GM23338 (cell line): ENCODE measurements around the gene LCP2. TPM values are rescaled to one million over a fixed set of nuclear protein-coding genes. Genes with fewer than 3 reads are reported as not detected.

Experiments used
- ATAC-seq: fragments of 200-7000 bp; cut with Tn5 transposase; 3 replicates; pipeline ENCODE4 v1.9.1; 2020
- DNase-seq: peaks from one replicate; pipeline ENCODE4 v3.0.0-alpha.2; 2015; ENCODE audit warnings: low spot score
- H2AFZ ChIP-seq: fragments of 200-600 bp; sonication (generic); 2 replicates; pipeline ENCODE4 v1.8.0; 2016; ENCODE audit warnings: antibody characterized with exemption, mild to moderate bottlenecking, moderate library complexity
- H3F3A ChIP-seq: fragments of 200-600 bp; sonication (generic); replicated peaks from 2 replicates; pipeline ENCODE4 v1.8.0; 2017; ENCODE audit warnings: antibody characterized with exemption, mixed run types, low read depth
- H3K27ac ChIP-seq: fragments of 200-600 bp; sonication (generic); 2 replicates; pipeline ENCODE4 v1.6.1; 2016; ENCODE audit warnings: low read depth
- H3K27me3 ChIP-seq: fragments of 200-600 bp; sonication (generic); 2 replicates; pipeline ENCODE4 v1.8.0; 2016; ENCODE audit warnings: mild to moderate bottlenecking, mixed run types, moderate library complexity; ENCODE audit not compliant: insufficient read depth
- H3K36me3 ChIP-seq: fragments of 200-600 bp; sonication (generic); 2 replicates; pipeline ENCODE4 v1.8.0; 2016; ENCODE audit warnings: mild to moderate bottlenecking; ENCODE audit not compliant: insufficient read depth
- H3K4me1 ChIP-seq: fragments of 200-600 bp; sonication (generic); 2 replicates; pipeline ENCODE4 v1.8.0; 2016; ENCODE audit warnings: mild to moderate bottlenecking, moderate library complexity; ENCODE audit not compliant: insufficient read depth
- H3K4me2 ChIP-seq: fragments of 200-600 bp; sonication (generic); 2 replicates; pipeline ENCODE4 v1.7.1; 2017; ENCODE audit warnings: mixed run types
- H3K4me3 ChIP-seq: fragments of 200-600 bp; sonication (generic); 2 replicates; pipeline ENCODE4 v1.6.1; 2016; ENCODE audit warnings: mixed run types
- H3K79me2 ChIP-seq: fragments of 200-600 bp; sonication (generic); replicated peaks from 2 replicates; pipeline ENCODE4 v1.8.0; 2017; ENCODE audit warnings: mild to moderate bottlenecking; ENCODE audit not compliant: insufficient read depth
- H3K9me2 ChIP-seq: fragments of 200-600 bp; sonication (generic); 2 replicates; pipeline ENCODE4 v1.8.0; 2017; ENCODE audit not compliant: insufficient read depth
- H4K20me1 ChIP-seq: fragments of 200-600 bp; sonication (generic); replicated peaks from 2 replicates; pipeline ENCODE4 v1.8.0; 2017; ENCODE audit warnings: mild to moderate bottlenecking; ENCODE audit not compliant: insufficient read depth
- H3K27ac Mint-ChIP-seq: 2 replicates; pipeline ENCODE4 v1.8.0; 2020; ENCODE audit warnings: inconsistent platforms, mild to moderate bottlenecking, moderate library complexity, mixed read lengths
- H3K27me3 Mint-ChIP-seq: 3 replicates; pipeline ENCODE4 v1.8.0; 2022; ENCODE audit warnings: low read depth, mild to moderate bottlenecking, moderate library complexity, mixed read lengths, inconsistent platforms; ENCODE audit not compliant: insufficient read depth, poor library complexity
- H3K36me3 Mint-ChIP-seq: 3 replicates; pipeline ENCODE4 v1.8.0; 2021; ENCODE audit warnings: low read depth, mild to moderate bottlenecking, inconsistent platforms, moderate library complexity, mixed read lengths
- H3K4me1 Mint-ChIP-seq: 3 replicates; pipeline ENCODE4 v1.8.0; 2020; ENCODE audit warnings: mild to moderate bottlenecking, inconsistent platforms, mixed read lengths
- H3K4me3 Mint-ChIP-seq: 3 replicates; pipeline ENCODE4 v1.8.0; 2021; ENCODE audit warnings: moderate library complexity, mild to moderate bottlenecking, inconsistent platforms, mixed read lengths
- H3K9me3 Mint-ChIP-seq: 3 replicates; pipeline ENCODE4 v1.8.0; 2020; ENCODE audit warnings: moderate library complexity, mild to moderate bottlenecking, inconsistent platforms, mixed read lengths
- CREB1 ChIP-seq: fragments of 250-450 bp; sonication (Bioruptor Pico); IDR thresholded peaks from 2 replicates; pipeline ENCODE4 v1.5.0; 2020; ENCODE audit warnings: low read depth, mild to moderate bottlenecking, moderate library complexity
- CTCF ChIP-seq, 2 experiments: fragments of 200-600 bp in 1 of 2; sonication (generic) in 1 of 2; conservative IDR thresholded peaks; 2 replicates each; pipeline versions ENCODE4 v1.5.1 to v1.6.1; 2016 to 2017; ENCODE audit warnings: antibody characterized with exemption in 2 of 2, low read depth in 2 of 2, mild to moderate bottlenecking in 2 of 2, moderate library complexity in 1 of 2
- EZH2 ChIP-seq: fragments of 200-600 bp; sonication (generic); IDR thresholded peaks from one replicate; pipeline ENCODE4 v1.8.0; 2017; ENCODE audit warnings: antibody characterized with exemption, mild to moderate bottlenecking, low read depth; ENCODE audit not compliant: unreplicated experiment
- NANOG ChIP-seq: IDR thresholded peaks from 2 replicates; pipeline ENCODE4 v1.6.1; 2016; ENCODE audit warnings: antibody characterized with exemption, borderline replicate concordance
- POLR2AphosphoS5 ChIP-seq: IDR thresholded peaks from 2 replicates; pipeline ENCODE4 v1.6.1; 2016; ENCODE audit warnings: antibody characterized with exemption, low read depth
- STAT1 ChIP-seq: IDR thresholded peaks from one replicate; pipeline ENCODE4 v1.6.1; 2016; ENCODE audit warnings: antibody characterized with exemption; ENCODE audit not compliant: unreplicated experiment
- ZNF114 ChIP-seq: fragments of 250-450 bp; sonication (Bioruptor Pico); IDR thresholded peaks from 2 replicates; pipeline ENCODE4 v1.5.0; 2020; ENCODE audit warnings: mild to moderate bottlenecking, moderate library complexity
- polyA plus RNA-seq: library from polyadenylated mRNA; unstranded; fragments of >200 nt; fragmentation: Nextera tagmentation; extraction: Ambion mirVana; gene quantifications from 2 replicates; pipeline ENCODE4 v1.2.1, GENCODE V29; 2016
- total RNA-seq: library from RNA; depleted of rRNA; stranded (reverse); fragments of >200 nt; shearing (Covaris generic); gene quantifications from 2 replicates; pipeline ENCODE4 v1.2.3, GENCODE V29; 2014

LCP2 gene
- total and polyA plus RNA-seq, 2 experiments from 2014 or later = 0.26 to 0.38 TPM

- no peaks in the 10 kb centered on the region for H4K20me1 ChIP-seq
- Mint-ChIP-seq H3K4me1 (peaks cover 50% of the 10 kb centered on the region), H3K27ac (no peak overlapping the region), H3K4me3 (no peak overlapping the region), H3K36me3 (no peaks in the 10 kb centered on the region), H3K9me3 (no peaks in the 10 kb centered on the region), H3K27me3 (no peaks in the 10 kb centered on the region)
- ATAC-seq = peak; percentile 45
- no peaks in the 10 kb centered on the region for H3K9me2 ChIP-seq
- peak overlapping the region; percentile 60 for H3K27ac ChIP-seq
- peaks cover 42% of the 10 kb centered on the region for H3K4me1 ChIP-seq
- no peak overlapping the region; the same call in 1 of the 2 replicates for H3K4me2 ChIP-seq
- no peaks in the 10 kb centered on the region for H3K79me2 ChIP-seq
- DNase-seq = peak; percentile 37
- peak overlapping the region; percentile 87 for H2AFZ ChIP-seq
- H3K27me3 ChIP-seq = no peaks in the 10 kb centered on the region
- TF ChIP-seq POLR2AphosphoS5 = no peak
- no peak for TF ChIP-seq EZH2
- no peak for TF ChIP-seq CTCF (conservative IDR thresholded peaks at IDR 0.05; ENCODE audit: low read depth in 2 of 2)
- TF ChIP-seq STAT1 = no peak
- TF ChIP-seq CREB1 (CRISPR knock-in tag) = no peak
- TF ChIP-seq NANOG = no peak
- H3K4me3 ChIP-seq = no peak overlapping the region
- no peaks in the 10 kb centered on the region for H3F3A ChIP-seq
- no peaks in the 10 kb centered on the region for H3K36me3 ChIP-seq
Measured at GRCh38 chr5:170265522-170265921, 32.1 kb downstream of the LCP2 start.

GRCh38 chr5:170263906-170264305 is 33.7 kb downstream of the LCP2 start:
- peaks cover 49% of the 10 kb centered on the region for H3K4me1 Mint-ChIP-seq
- H3K27ac Mint-ChIP-seq = no peak overlapping the region

GRCh38 chr5:170262061-170263045 is 35.2 kb downstream of the LCP2 start:
- H3K79me2 ChIP-seq = no peaks in the 10 kb centered on the region
- Mint-ChIP-seq H3K9me3 (no peaks in the 10 kb centered on the region), H3K36me3 (no peaks in the 10 kb centered on the region), H3K4me3 (no peak overlapping the region), H3K27me3 (peaks cover 3% of the 10 kb centered on the region), H3K4me1 (peaks cover 39% of the 10 kb centered on the region), H3K27ac (no peak overlapping the region)
- ATAC-seq = no peak
- no peak overlapping the region for H3K4me3 ChIP-seq
- H3K9me2 ChIP-seq = peaks cover 8% of the 10 kb centered on the region; the same call in 1 of the 2 replicates
- H3K27me3 ChIP-seq = no peaks in the 10 kb centered on the region
- no peaks in the 10 kb centered on the region for H4K20me1 ChIP-seq
- peaks cover 42% of the 10 kb centered on the region for H3K4me1 ChIP-seq
- DNase-seq = no peak
- no peak overlapping the region for H3K27ac ChIP-seq
- peak overlapping the region; percentile 83; the same call in 1 of the 2 replicates for H2AFZ ChIP-seq
- H3K36me3 ChIP-seq = no peaks in the 10 kb centered on the region
- H3K4me2 ChIP-seq = no peak overlapping the region
- H3F3A ChIP-seq = no peaks in the 10 kb centered on the region
- no peak for TF ChIP-seq NANOG
- TF ChIP-seq CREB1 (CRISPR knock-in tag) = no peak
- TF ChIP-seq ZNF114 = no peak
- no peak for TF ChIP-seq EZH2
- TF ChIP-seq STAT1 = no peak

More at GRCh38 chr5:170263906-170264305, 33.7 kb downstream of the LCP2 start:
- peaks cover 42% of the 10 kb centered on the region for H3K4me1 ChIP-seq
- no peaks in the 10 kb centered on the region for H3F3A ChIP-seq
- no peak for DNase-seq
- H2AFZ ChIP-seq = peak overlapping the region; percentile 26; the same call in 1 of the 2 replicates
- Mint-ChIP-seq H3K9me3 (no peaks in the 10 kb centered on the region), H3K4me3 (no peak overlapping the region), H3K27me3 (peaks cover 3% of the 10 kb centered on the region), H3K36me3 (no peaks in the 10 kb centered on the region)
- H4K20me1 ChIP-seq = no peaks in the 10 kb centered on the region
- no peaks in the 10 kb centered on the region for H3K79me2 ChIP-seq
- no peaks in the 10 kb centered on the region for H3K36me3 ChIP-seq
- no peak overlapping the region for H3K4me3 ChIP-seq
- ATAC-seq = no peak
- no peaks in the 10 kb centered on the region for H3K27me3 ChIP-seq
- H3K9me2 ChIP-seq = 0 out of 2 replicates have a peak, but pooled peaks cover 4% of the 10 kb centered on the region
- H3K27ac ChIP-seq = no peak overlapping the region
- TF ChIP-seq CREB1 (CRISPR knock-in tag) = no peak
- H3K4me2 ChIP-seq = no peak overlapping the region
